HEK293T (cell line): ENCODE measurements around the gene GCC2.

Source experiments
- FOXM1 ChIP-seq: fragments of 450-650 bp; IDR thresholded peaks from 2 replicates; pipeline ENCODE4 v1.6.1; 2017; ENCODE audit warnings: mild to moderate bottlenecking, borderline replicate concordance
- SUZ12 ChIP-seq: fragments of 450-650 bp; IDR thresholded peaks from 2 replicates; pipeline ENCODE4 v1.6.1; 2016; ENCODE audit warnings: mild to moderate bottlenecking

DNA sequence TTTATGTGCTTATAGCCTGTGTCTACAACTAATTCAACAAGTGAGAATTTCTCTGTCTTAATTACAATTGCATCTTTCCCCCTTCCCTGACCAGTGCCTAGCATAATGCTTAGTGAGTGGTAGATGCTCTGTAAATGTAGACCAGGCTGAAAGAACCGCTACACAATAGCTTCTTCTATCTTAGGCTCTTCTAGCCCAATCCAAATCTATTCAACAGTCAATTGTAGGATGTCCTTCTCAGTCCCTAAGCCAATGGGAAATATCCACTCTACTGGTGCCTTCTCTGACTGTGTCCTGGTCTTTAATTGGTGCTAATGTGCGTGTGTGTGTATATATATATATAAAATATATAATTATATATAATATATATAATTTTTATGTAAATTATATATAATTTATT, 34.1 kb upstream of the GCC2 start:
- TF ChIP-seq FOXM1 (no peak), SUZ12 (no peak)
